Measurements from ENCODE around the gene ALDH18A1. TPM values are rescaled to one million over a fixed set of nuclear protein-coding genes. Genes with fewer than 3 reads are reported as not detected.
"Not testable (repeated sequence)": the region's sequence is repeated elsewhere in the genome, so short reads cannot be mapped to it uniquely, and the experiment has no call there.

ALDH18A1 gene
- total RNA-seq, 1 donor from 2014 or later = 97.3 TPM

GRCh38 chr10:95675403-95676116 is 19.0 kb upstream of the ALDH18A1 start:
- no peak for DNase-seq (ENCODE audit: extremely low spot score, unreplicated experiment)
- TF ChIP-seq CTCF (IDR thresholded peaks at IDR 0.05) = no peak
- Mint-ChIP-seq H3K4me1 (ENCODE audit: unreplicated experiment) (no peaks in the 10 kb centered on the region), H3K27me3 (ENCODE audit: unreplicated experiment) (no peaks in the 10 kb centered on the region), H3K27ac (ENCODE audit: unreplicated experiment) (no peak overlapping the region), H3K4me3 (ENCODE audit: unreplicated experiment) (no peak overlapping the region), H3K9me3 (ENCODE audit: unreplicated experiment) (no peaks in the 10 kb centered on the region), H3K36me3 (ENCODE audit: unreplicated experiment) (peaks cover 31% of the 10 kb centered on the region)

GRCh38 chr10:95674643-95675042 is 18.1 kb upstream of the ALDH18A1 start:
- Mint-ChIP-seq H3K27me3 (ENCODE audit: unreplicated experiment) (no peaks in the 10 kb centered on the region), H3K4me3 (ENCODE audit: unreplicated experiment) (no peak overlapping the region)

GRCh38 chr10:95672641-95673040 is 16.1 kb upstream of the ALDH18A1 start:
- not testable (repeated sequence) for DNase-seq (ENCODE audit: extremely low spot score, unreplicated experiment); H3K27ac Mint-ChIP-seq (ENCODE audit: unreplicated experiment); H3K9me3 Mint-ChIP-seq (ENCODE audit: unreplicated experiment); H3K4me3 Mint-ChIP-seq (ENCODE audit: unreplicated experiment); H3K4me1 Mint-ChIP-seq (ENCODE audit: unreplicated experiment); H3K27me3 Mint-ChIP-seq (ENCODE audit: unreplicated experiment)
- peaks cover 33% of the 10 kb centered on the region for H3K36me3 Mint-ChIP-seq (ENCODE audit: unreplicated experiment)

More at GRCh38 chr10:95674643-95675042, 18.1 kb upstream of the ALDH18A1 start:
- no peak for DNase-seq (ENCODE audit: extremely low spot score, unreplicated experiment)
- H3K9me3 Mint-ChIP-seq (ENCODE audit: unreplicated experiment) = no peaks in the 10 kb centered on the region
- H3K36me3 Mint-ChIP-seq (ENCODE audit: unreplicated experiment) = peaks cover 23% of the 10 kb centered on the region
- H3K27ac Mint-ChIP-seq (ENCODE audit: unreplicated experiment) = no peak overlapping the region
- H3K4me1 Mint-ChIP-seq (ENCODE audit: unreplicated experiment) = no peaks in the 10 kb centered on the region
- TF ChIP-seq CTCF (IDR thresholded peaks at IDR 0.05) = no peak

- no peak for TF ChIP-seq CTCF (IDR thresholded peaks at IDR 0.05)
- DNase-seq (ENCODE audit: extremely low spot score, unreplicated experiment) = no peak
- H3K9me3 Mint-ChIP-seq (ENCODE audit: unreplicated experiment) = no peaks in the 10 kb centered on the region
Measured at GRCh38 chr10:95664543-95664942, 8.0 kb upstream of the ALDH18A1 start.

GRCh38 chr10:95663496-95663895 is 7.0 kb upstream of the ALDH18A1 start:
- Mint-ChIP-seq H3K27me3 (ENCODE audit: unreplicated experiment) (no peaks in the 10 kb centered on the region), H3K27ac (ENCODE audit: unreplicated experiment) (no peak overlapping the region), H3K9me3 (ENCODE audit: unreplicated experiment) (no peaks in the 10 kb centered on the region), H3K36me3 (ENCODE audit: unreplicated experiment) (peaks cover 12% of the 10 kb centered on the region), H3K4me1 (ENCODE audit: unreplicated experiment) (peaks cover 7% of the 10 kb centered on the region), H3K4me3 (ENCODE audit: unreplicated experiment) (no peak overlapping the region)
- no peak for DNase-seq (ENCODE audit: extremely low spot score, unreplicated experiment)
- no peak for TF ChIP-seq CTCF (IDR thresholded peaks at IDR 0.05)

More at GRCh38 chr10:95664543-95664942, 8.0 kb upstream of the ALDH18A1 start:
- Mint-ChIP-seq H3K4me1 (ENCODE audit: unreplicated experiment) (peaks cover 7% of the 10 kb centered on the region), H3K27ac (ENCODE audit: unreplicated experiment) (no peak overlapping the region), H3K36me3 (ENCODE audit: unreplicated experiment) (peaks cover 22% of the 10 kb centered on the region), H3K4me3 (ENCODE audit: unreplicated experiment) (no peak overlapping the region), H3K27me3 (ENCODE audit: unreplicated experiment) (no peaks in the 10 kb centered on the region)

Data from osteocyte (in vitro differentiated cells).